ENCODE data around the gene NIM1K. TPM values are rescaled to one million over a fixed set of nuclear protein-coding genes. Genes with fewer than 3 reads are reported as not detected.
"Not testable (repeated sequence)": the region's sequence is repeated elsewhere in the genome, so short reads cannot be mapped to it uniquely, and the experiment has no call there.

NIM1K gene
- polyA plus RNA-seq, 1 experiment: 0.72 TPM

- ChIA-PET POLR2A (interaction anchor here (0.7 to 1.4 kb wide), 2 partner anchors 73 to 119 kb away, joined by 3 to 11 read pairs; partner anchors contain the start of genes HMGCS1 and ZNF131), CTCF (interaction anchor here (0.6 to 2.2 kb wide), 4 partner anchors 17 to 196 kb away, joined by 3 to 10 read pairs (median 4); no protein-coding TSS in a partner anchor)
- no peak for TF ChIP-seq CTCF (IDR thresholded peaks at IDR 0.05; ENCODE audit: low read depth, low read length)
- no peak for DNase-seq (ENCODE audit: low read depth, low spot score)
- H3K9me3 ChIP-seq (ENCODE audit: control insufficient read depth, insufficient read depth, low read length): no peaks in the 10 kb centered on the region
- peak overlapping the region; percentile 67 for H3K4me3 ChIP-seq (ENCODE audit: low read depth, low read length)
- H3K27me3 ChIP-seq (ENCODE audit: control insufficient read depth, insufficient read depth, low read length): no peaks in the 10 kb centered on the region
- H3K27ac ChIP-seq (ENCODE audit: low read depth, low read length): no peak overlapping the region
Observed at GRCh38 chr5:43193894-43194265, 1.9 kb downstream of the NIM1K start.

DNA sequence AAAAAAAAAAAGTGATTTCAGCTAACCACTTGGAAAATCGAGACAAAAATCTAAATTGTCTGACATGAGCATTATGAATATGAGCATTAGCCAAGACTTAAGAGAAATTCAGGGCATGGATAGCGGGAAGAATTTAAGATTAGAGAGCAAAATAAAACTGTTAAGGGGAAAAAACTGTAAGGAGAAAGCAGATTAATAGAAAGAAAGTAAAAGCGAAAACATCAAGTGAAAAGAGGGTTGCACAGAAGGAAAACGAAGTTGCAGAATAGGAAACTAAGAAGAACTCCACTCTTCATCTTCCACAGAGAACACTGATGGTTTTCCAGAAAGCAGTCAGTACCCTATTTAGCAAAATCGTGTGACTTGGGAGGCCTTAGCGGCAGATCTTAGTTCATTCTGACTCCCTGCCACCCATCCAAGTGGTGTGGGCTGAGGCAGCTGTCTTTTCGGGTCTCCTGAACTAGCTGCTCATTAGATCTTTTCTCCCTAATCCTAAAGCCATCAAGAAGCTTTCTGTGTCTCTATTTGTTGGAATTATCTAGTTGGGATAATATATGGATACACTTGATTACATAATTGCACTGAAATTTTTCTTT is 3.7 kb downstream of the NIM1K start:
- no peak for TF ChIP-seq CTCF (IDR thresholded peaks at IDR 0.05; ENCODE audit: low read depth, low read length)
- no peaks in the 10 kb centered on the region for H3K9me3 ChIP-seq (ENCODE audit: control insufficient read depth, insufficient read depth, low read length)
- no peak overlapping the region for H3K4me3 ChIP-seq (ENCODE audit: low read depth, low read length)
- H3K27me3 ChIP-seq (ENCODE audit: control insufficient read depth, insufficient read depth, low read length): no peaks in the 10 kb centered on the region
- ChIA-PET POLR2A (no interaction called here), CTCF (interaction anchor here (1.2 to 1.6 kb wide), 2 partner anchors 91 to 194 kb away, joined by 4 to 5 read pairs; no protein-coding TSS in a partner anchor)
- no peak for DNase-seq (ENCODE audit: low read depth, low spot score)
- no peak overlapping the region for H3K27ac ChIP-seq (ENCODE audit: low read depth, low read length)

- ChIA-PET CTCF (no interaction called here), POLR2A (no interaction called here)
- H3K27me3 ChIP-seq (ENCODE audit: control insufficient read depth, insufficient read depth, low read length): no peaks in the 10 kb centered on the region
- H3K4me3 ChIP-seq (ENCODE audit: low read depth, low read length): no peak overlapping the region
- H3K27ac ChIP-seq (ENCODE audit: low read depth, low read length): no peak overlapping the region
- no peak for DNase-seq (ENCODE audit: low read depth, low spot score)
- H3K9me3 ChIP-seq (ENCODE audit: control insufficient read depth, insufficient read depth, low read length): no peaks in the 10 kb centered on the region
- no peak for TF ChIP-seq CTCF (IDR thresholded peaks at IDR 0.05; ENCODE audit: low read depth, low read length)
Observed at GRCh38 chr5:43197535-43197934, 5.5 kb downstream of the NIM1K start.

DNA sequence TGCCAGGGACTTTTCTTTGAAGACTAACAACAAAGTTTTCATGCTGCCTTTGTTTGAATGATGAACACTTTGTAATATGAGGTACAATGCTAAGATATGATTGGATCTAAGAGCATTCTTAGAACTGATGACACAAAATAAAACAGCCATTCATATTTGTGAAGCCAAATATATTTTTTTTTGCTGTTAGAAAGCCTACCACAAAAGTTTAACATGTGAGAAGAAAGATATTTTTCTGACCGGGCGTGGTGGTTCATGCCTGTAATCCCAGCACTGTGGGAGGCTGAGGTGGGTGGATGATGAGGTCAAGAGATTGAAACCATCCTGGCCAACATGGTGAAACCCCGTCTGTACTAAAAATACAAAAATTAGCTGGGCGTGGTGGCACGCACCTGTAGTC is 9.4 kb downstream of the NIM1K start:
- POLR2A ChIA-PET; H3K27me3 ChIP-seq (ENCODE audit: control insufficient read depth, insufficient read depth, low read length); H3K4me3 ChIP-seq (ENCODE audit: low read depth, low read length); DNase-seq (ENCODE audit: low read depth, low spot score); H3K27ac ChIP-seq (ENCODE audit: low read depth, low read length); H3K9me3 ChIP-seq (ENCODE audit: control insufficient read depth, insufficient read depth, low read length): not testable (repeated sequence)
- CTCF ChIA-PET: interaction anchor here (1.1 kb wide), 1 partner anchor 283 kb away, joined by 3 read pairs; the partner anchor contains the start of gene TMEM267

DNA sequence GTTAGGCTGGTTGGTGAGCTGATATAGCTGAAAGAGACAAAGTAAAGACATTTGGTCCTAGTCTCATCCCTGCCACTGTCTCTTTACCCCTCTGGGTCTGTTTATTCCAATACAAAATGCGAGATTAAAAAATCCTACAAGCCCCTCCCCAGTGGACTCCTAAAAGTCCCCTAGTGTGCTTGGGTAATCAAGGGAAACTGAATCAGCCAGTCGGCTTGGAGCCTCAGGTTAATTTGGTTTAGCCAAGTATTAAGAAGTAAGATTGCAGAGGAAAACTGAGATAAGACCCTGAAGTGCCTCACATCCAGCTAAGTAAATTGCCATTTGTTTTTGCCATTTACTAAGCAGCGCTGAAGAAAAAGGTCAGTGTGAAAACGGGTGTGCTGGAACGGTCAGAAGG is 10.4 kb downstream of the NIM1K start:
- Histone ChIP-seq H3K4me3 (ENCODE audit: low read depth, low read length) (no peak overlapping the region), H3K27ac (ENCODE audit: low read depth, low read length) (no peak overlapping the region), H3K27me3 (ENCODE audit: control insufficient read depth, insufficient read depth, low read length) (no peaks in the 10 kb centered on the region), H3K9me3 (ENCODE audit: control insufficient read depth, insufficient read depth, low read length) (no peaks in the 10 kb centered on the region)
- POLR2A ChIA-PET: interaction anchor here (0.7 kb wide), 1 partner anchor 82 kb away, joined by 3 read pairs; the partner anchor contains the start of gene ZNF131
- TF ChIP-seq CTCF (IDR thresholded peaks at IDR 0.05; ENCODE audit: low read depth, low read length): no peak
- DNase-seq (ENCODE audit: low read depth, low spot score): no peak
- CTCF ChIA-PET: interaction anchor here (0.7 to 1.1 kb wide), 3 partner anchors 8 to 565 kb away, joined by 3 to 4 read pairs (median 4); partner anchors contain the start of gene TMEM267
